ENCODE results near the gene OPCML.
A peak's percentile ranks its signal among the peaks of the same experiment; 100 is the strongest.

The OPCML gene

DNA sequence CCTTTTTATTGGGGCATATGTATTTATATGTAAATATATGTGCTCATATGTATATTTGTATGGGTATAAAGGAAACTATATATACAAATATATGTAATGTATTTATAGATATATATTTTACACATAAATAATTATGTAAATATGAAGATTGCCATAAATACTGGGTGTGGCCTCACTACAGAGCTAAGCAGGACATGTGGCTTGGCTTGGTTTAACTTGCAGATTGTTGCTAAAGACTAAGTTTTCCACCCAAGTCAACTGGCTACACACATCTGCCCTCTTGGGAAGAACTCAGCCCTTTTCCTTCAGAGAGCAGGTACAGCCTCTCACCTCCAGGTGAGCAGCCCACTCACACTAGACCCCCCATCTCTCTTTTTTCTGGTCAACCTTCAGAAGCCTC, 315.5 kb downstream of the OPCML start:
- Mint-ChIP-seq H3K4me3 (no peak overlapping the region), H3K27ac (no peak overlapping the region), H3K9me3 (peaks cover 6% of the 10 kb centered on the region), H3K4me1 (no peaks in the 10 kb centered on the region), H3K36me3 (no peaks in the 10 kb centered on the region)
- ATAC-seq, result no peak
- DNase-seq (ENCODE audit: low spot score in 2 of 2), result no peak

DNA sequence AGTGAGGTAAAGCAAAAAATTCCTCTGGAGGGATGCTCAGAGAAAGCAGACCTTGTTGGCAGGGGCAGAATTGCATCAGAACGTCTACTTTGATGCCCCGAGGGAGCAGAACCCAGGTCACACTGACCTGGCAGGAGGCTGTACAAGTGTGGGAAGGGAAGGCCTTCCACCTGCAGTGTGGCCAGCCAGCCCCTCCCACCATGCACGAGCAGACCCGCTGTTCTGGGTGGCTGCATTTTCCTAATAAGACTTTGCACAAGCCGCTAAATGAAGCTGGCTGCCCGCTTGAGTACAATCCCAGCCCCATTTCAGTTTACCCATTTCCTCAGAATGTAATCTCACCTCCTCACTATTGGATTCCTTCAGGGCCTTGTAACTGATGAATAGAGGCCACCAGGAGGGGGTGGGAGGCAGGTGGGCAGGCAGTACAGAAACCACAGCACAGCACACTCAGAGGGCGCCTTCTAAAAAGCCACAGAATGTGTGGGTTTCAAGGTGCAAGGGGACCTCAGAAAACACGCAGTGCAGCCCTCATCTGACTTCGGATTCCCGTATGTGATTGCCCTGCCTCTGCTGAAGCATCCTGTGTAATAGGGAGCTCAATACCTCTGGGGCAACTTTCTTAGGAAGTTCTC, 316.6 kb downstream of the OPCML start:
- H3K9me3 Mint-ChIP-seq, result peaks cover 6% of the 10 kb centered on the region
- H3K4me1 Mint-ChIP-seq, result no peaks in the 10 kb centered on the region
- H3K4me3 Mint-ChIP-seq, result no peak overlapping the region
- no peak overlapping the region for H3K27ac Mint-ChIP-seq
- DNase-seq (ENCODE audit: low spot score in 2 of 2), result no peak
- ATAC-seq, result no peak
- H3K36me3 Mint-ChIP-seq, result no peaks in the 10 kb centered on the region

DNA sequence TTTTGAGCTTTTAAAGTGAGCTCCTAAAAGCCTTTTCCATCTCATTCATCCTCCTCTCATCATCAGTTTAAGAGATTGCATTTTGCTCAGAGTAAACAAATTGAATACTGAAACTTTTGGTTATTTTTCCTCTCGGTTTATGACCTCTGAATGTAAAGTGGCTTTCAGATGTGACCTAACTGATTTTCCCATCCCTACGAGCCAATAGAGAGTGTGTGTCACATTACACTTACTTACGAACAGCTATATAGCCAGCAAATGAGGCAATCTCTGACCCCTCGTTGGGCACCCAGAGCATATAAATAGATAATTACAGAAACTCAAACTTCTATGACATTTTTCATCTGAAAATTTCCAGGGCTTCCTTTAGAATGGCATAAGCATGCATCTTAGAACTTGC, 317.7 kb downstream of the OPCML start:
- no peaks in the 10 kb centered on the region for H3K4me1 Mint-ChIP-seq

DNA sequence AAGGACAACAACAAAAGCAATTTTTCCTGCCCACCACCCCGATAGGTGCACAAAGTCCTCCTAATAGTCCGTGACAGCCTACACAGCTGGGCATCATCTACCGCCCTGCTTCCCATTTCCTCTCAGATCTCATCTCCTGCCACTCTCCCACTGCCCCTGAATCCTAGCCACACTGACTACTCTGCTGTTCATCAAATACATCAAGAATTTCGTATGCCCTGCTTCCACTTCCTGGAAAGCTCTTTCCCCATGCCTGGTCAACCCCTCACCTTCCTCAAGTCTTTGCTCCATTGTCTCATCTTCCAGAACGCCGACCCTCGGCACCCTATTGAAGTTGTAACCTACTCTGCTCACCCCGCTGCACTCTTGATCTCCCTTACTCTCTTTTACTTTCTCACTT, 320.1 kb downstream of the OPCML start:
- Mint-ChIP-seq H3K9me3 (peaks cover 4% of the 10 kb centered on the region), H3K36me3 (no peaks in the 10 kb centered on the region), H3K27ac (no peak overlapping the region), H3K4me3 (no peak overlapping the region), H3K4me1 (no peaks in the 10 kb centered on the region)
- ATAC-seq (no peak), DNase-seq (ENCODE audit: low spot score in 2 of 2) (no peak)

More for the DNA sequence above, 317.7 kb downstream of the OPCML start:
- Mint-ChIP-seq H3K27ac (no peak overlapping the region), H3K36me3 (no peaks in the 10 kb centered on the region), H3K9me3 (peaks cover 6% of the 10 kb centered on the region), H3K4me3 (no peak overlapping the region)
- DNase-seq (ENCODE audit: low spot score in 2 of 2) (no peak), ATAC-seq (no peak)

DNA sequence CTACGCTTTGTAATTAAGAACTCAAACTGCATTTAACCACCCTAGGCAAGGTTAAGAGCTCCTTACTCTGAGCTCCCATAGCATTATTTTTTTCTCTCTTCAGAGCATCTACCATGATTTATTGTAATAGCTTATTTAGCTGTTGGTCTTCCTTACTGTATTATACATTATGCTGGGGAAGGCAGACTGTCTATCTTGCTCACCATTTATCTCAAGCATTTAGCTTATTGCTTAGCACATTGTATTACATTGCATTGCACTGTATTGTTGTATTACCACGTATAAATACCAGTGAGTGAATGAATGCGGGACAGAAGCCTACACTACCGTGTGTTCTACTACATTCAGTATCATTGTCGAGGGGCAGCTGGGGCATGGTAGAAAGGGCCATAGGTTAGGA, 324.3 kb downstream of the OPCML start:
- Mint-ChIP-seq H3K36me3 (no peaks in the 10 kb centered on the region), H3K4me3 (no peak overlapping the region), H3K27ac (no peak overlapping the region), H3K4me1 (no peaks in the 10 kb centered on the region), H3K9me3 (peaks cover 4% of the 10 kb centered on the region)
- DNase-seq (ENCODE audit: low spot score in 2 of 2) (no peak), ATAC-seq (no peak)

DNA sequence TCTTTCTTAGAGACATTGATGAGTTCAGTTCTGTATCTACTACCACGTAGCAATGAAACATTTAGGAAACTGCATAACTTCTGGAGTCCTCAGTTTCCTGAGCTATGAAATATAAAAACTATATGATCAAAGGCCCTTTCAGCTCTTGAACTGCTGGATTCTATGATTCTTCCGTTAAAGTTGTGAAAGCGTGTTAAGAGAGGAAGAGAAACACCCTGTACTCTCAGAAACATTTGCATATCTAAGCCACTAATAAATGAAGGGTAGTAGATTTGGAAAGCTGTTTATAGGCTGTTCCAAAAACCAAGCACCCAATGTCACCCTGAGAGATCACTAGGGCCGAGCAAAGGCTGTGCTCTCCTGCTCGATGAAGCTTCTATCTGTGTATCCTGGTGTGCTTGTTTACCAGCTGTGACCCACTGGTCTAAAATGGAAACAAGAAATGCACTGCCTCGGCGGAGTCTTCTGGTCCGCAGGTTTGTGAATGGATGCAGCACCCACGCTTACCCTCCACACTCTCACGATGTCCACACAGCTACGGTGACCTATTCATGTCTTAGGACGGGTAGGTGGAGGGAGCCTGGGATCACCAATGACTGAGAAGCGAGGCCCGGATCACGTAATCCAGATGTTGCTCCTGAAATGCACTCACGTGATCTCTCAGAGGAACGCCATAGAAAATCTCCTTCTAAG, 325.8 kb downstream of the OPCML start:
- no peaks in the 10 kb centered on the region for H3K4me1 Mint-ChIP-seq
- no peak overlapping the region for H3K4me3 Mint-ChIP-seq
- no peaks in the 10 kb centered on the region for H3K36me3 Mint-ChIP-seq
- DNase-seq (ENCODE audit: low spot score in 2 of 2) (no peak), ATAC-seq (no peak)
- no peak overlapping the region for H3K27ac Mint-ChIP-seq
- H3K9me3 Mint-ChIP-seq, result no peaks in the 10 kb centered on the region

DNA sequence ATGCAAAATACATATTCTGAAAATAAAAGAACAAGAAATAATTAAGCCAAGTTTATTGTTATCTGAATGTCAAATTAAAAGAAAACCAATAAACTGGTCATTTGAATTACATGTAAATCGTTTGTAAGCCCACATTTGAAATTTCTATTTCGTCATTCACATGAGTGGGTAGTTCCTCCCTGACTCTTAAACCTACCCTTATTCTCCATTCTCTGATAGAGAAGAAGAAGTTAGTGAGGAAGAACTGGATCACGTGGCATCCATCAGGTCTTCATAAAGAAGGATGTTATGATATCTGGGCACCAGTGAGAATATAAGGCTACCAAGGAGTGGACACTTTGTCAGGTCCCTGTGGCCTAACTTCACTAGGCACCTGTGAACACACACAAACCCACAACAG, 328.1 kb downstream of the OPCML start:
- no peak for DNase-seq (ENCODE audit: low spot score in 2 of 2)
- Mint-ChIP-seq H3K27ac (no peak overlapping the region), H3K4me1 (no peaks in the 10 kb centered on the region), H3K4me3 (no peak overlapping the region), H3K36me3 (no peaks in the 10 kb centered on the region), H3K9me3 (no peaks in the 10 kb centered on the region)
- ATAC-seq, result no peak

DNA sequence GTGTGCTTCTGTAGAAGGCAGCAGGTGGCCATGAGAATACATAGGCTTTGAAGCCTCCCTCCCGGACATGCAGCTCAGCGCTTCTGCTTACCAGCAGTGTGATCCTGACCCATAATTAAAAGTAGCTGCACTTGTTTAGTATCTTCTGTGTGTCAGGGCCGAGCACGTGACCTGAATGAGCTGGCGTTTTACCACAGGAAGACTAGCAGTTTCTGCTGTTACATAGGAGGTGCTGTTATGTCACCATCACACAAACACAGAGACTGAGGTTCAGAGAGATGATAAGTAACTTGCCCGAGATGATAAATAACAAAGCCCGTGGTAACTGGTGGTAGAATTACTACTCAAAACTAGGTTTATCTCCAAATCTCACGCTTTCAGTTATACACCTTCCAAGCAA, 329.5 kb downstream of the OPCML start:
- Mint-ChIP-seq H3K27ac (no peak overlapping the region), H3K4me1 (no peaks in the 10 kb centered on the region), H3K9me3 (no peaks in the 10 kb centered on the region), H3K4me3 (no peak overlapping the region), H3K36me3 (no peaks in the 10 kb centered on the region)
- DNase-seq (ENCODE audit: low spot score in 2 of 2) (no peak), ATAC-seq (peak; percentile 21)

DNA sequence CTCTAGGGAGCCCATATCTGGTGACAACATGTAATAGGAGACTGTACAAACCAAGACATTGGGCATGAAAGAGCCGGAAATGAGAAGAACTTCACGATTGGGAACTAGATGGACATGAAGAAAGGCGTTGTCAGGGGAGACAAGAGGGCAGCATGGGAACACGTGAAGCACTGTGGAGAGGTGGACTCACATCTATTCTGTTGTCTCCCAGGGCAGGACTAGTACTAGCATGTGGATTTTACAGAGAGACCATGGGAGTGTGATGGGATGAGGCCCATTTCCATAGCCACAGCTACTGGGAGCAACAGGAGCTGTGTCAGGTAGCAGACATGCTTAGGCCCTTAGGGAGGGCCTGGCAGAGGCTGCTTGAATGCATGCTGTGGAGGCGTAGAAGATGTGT, 333.9 kb downstream of the OPCML start:
- H3K9me3 Mint-ChIP-seq, result peaks cover 3% of the 10 kb centered on the region
- no peak overlapping the region for H3K27ac Mint-ChIP-seq
- DNase-seq (ENCODE audit: low spot score in 2 of 2) (no peak), ATAC-seq (no peak)
- H3K4me1 Mint-ChIP-seq, result no peaks in the 10 kb centered on the region
- H3K36me3 Mint-ChIP-seq, result no peaks in the 10 kb centered on the region
- no peak overlapping the region for H3K4me3 Mint-ChIP-seq

DNA sequence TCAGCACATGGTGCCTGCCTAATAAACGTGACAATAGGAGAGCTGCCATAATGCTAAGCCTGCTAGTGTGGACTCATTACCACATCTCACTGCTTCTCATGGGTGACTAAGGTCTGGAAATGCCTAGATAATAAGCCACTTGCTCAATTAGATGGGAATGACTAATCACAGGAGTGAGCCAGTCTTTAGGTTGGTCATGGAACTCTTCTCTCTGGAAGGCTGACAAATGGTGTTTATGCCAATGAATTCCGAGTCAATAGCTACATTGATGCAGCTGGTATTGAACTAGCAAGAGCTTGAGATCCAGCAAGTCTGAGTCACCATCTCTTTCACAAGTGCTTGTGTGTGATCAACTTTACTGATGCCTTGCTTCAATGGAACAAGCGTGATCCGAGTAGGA, 334.9 kb downstream of the OPCML start:
- Mint-ChIP-seq H3K4me1 (no peaks in the 10 kb centered on the region), H3K4me3 (no peak overlapping the region), H3K27ac (no peak overlapping the region), H3K9me3 (peaks cover 3% of the 10 kb centered on the region), H3K36me3 (no peaks in the 10 kb centered on the region)
- DNase-seq (ENCODE audit: low spot score in 2 of 2) (no peak), ATAC-seq (no peak)

DNA sequence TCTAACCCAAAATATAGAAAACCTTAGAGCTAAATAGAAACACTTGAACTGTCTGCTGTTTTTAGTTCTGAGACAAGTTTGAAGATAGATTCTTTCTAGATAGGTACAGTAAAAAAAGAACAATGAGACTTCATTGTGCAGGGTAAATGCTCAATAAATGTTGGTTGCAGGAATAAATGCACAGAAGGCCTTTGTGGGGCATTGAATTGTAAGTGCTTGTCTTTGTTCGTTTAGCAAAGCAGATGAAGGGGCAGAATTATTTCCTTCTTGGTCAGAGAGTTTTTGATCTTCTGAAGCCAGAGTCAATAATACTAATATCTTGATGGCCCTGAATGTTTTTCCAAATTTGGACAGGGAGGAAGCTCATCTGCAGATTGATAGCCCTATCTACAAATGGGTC, 340.4 kb downstream of the OPCML start:
- no peak overlapping the region for H3K27ac Mint-ChIP-seq
- DNase-seq (ENCODE audit: low spot score in 2 of 2) (no peak), ATAC-seq (no peak)
- H3K4me3 Mint-ChIP-seq, result no peak overlapping the region
- H3K4me1 Mint-ChIP-seq, result no peaks in the 10 kb centered on the region
- H3K36me3 Mint-ChIP-seq, result no peaks in the 10 kb centered on the region
- peaks cover 6% of the 10 kb centered on the region for H3K9me3 Mint-ChIP-seq

DNA sequence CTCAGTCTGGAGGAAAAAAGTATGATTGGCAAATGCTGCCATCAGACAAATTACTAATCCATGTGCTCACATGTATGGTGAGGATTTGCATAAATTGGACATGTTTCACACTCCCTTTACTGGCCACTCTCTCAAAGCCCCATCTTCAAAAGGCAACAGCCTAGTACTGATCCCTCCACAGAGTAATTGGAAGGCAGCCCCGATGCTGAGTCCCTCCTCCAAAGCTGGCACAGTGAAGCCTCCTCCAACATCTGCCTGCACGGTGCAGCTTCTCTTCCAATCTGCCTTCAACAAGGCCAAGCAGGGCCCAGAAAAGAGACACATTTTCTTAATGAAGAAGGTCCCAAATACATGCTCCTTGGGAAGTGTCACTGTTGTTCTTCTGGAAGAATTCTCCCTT, 350.6 kb downstream of the OPCML start:
- DNase-seq (ENCODE audit: low spot score in 2 of 2) (no peak), ATAC-seq (no peak)
- no peak overlapping the region for H3K27ac Mint-ChIP-seq
- no peaks in the 10 kb centered on the region for H3K36me3 Mint-ChIP-seq
- H3K4me1 Mint-ChIP-seq, result no peaks in the 10 kb centered on the region
- H3K9me3 Mint-ChIP-seq, result peaks cover 3% of the 10 kb centered on the region
- no peak overlapping the region for H3K4me3 Mint-ChIP-seq

DNA sequence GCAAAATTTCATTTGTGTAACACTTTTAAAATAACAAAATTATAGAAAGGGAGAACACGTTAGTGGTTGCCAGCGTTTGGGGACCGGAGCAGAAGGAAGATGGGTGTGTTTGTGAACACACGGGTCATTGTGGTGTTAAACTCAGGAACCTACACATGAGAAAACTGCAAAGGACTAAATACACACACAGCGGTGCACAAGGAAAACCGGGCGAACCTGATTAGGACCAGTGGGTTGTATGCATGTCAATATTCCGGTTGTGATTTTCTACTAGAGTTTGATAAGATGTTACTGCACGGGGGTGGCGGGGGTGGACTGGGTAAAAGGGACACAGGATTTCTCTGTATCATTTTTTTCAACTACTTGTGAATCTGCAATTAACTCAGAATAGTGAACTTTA, 351.2 kb downstream of the OPCML start:
- Mint-ChIP-seq H3K4me1 (no peaks in the 10 kb centered on the region), H3K36me3 (no peaks in the 10 kb centered on the region)
- ATAC-seq, result no peak

DNA sequence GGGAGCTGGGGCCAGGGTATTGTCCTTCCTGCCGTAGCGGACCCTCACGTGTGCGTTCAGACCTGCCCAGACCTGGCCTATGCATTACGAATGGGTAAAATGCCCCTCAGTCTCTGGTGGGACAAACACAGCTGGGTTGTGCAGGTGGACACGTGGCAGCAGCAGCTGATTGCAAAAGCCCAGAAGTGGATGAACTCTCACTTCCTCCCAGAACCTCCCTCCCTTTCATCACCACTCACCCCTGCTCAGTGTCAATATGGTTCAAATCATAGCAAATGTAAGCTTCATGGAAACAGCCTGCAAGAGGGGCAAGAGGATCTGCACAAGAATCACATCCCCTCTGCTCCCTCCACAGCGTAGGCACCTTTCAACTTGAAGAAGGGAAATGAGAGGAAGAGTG, 352.1 kb downstream of the OPCML start:
- ATAC-seq (no peak), DNase-seq (ENCODE audit: low spot score in 2 of 2) (no peak)
- Mint-ChIP-seq H3K4me3 (no peak overlapping the region), H3K4me1 (no peaks in the 10 kb centered on the region), H3K27ac (no peak overlapping the region), H3K9me3 (peaks cover 4% of the 10 kb centered on the region), H3K36me3 (no peaks in the 10 kb centered on the region)

More for the DNA sequence above, 351.2 kb downstream of the OPCML start:
- H3K4me3 Mint-ChIP-seq, result no peak overlapping the region
- H3K27ac Mint-ChIP-seq, result no peak overlapping the region
- peaks cover 3% of the 10 kb centered on the region for H3K9me3 Mint-ChIP-seq
- DNase-seq (ENCODE audit: low spot score in 2 of 2), result no peak

DNA sequence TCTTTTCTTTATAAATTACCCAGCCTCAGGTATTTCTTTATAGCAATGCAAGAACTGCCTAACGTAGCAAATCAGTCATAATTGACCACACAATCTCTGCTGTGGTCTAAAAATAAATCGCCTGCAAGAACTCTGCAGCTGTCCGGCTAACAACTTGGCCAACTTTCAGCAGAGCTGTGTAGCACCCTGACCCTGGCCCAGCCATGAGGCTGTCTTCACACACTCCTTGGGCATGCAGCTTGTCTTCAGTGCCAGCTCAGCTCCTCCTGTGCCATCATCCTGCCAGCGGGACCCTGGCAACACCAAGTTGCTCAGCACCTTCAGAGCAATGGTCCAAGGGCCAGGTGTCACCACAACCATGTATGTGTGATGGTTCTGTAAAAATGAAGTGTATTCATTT, 355.6 kb downstream of the OPCML start:
- no peaks in the 10 kb centered on the region for H3K4me1 Mint-ChIP-seq
- DNase-seq (ENCODE audit: low spot score in 2 of 2), result no peak
- no peaks in the 10 kb centered on the region for H3K36me3 Mint-ChIP-seq
- no peak overlapping the region for H3K27ac Mint-ChIP-seq
- H3K9me3 Mint-ChIP-seq, result peaks cover 4% of the 10 kb centered on the region
- no peak overlapping the region for H3K4me3 Mint-ChIP-seq
- ATAC-seq, result no peak

DNA sequence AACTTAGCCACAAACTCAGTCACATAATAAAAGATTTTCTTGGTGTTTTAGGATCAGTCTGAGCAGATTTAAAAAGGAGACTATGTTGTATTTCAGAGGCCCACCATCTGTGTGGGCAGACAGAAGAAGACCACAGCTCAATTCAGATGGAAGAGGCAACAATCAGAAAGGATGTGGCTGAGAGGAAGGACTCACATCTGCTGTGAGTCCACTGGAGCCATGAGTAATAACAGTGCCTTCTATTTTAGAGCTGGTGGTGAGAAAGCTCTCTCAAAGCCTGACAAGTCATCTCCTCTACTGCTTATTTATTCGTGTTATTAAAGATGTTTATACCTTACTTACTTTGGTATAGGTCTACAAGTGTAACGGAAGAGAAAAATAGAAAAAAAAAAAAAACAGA, 357.2 kb downstream of the OPCML start:
- Mint-ChIP-seq H3K36me3 (no peaks in the 10 kb centered on the region), H3K9me3 (peaks cover 4% of the 10 kb centered on the region), H3K27ac (no peak overlapping the region), H3K4me1 (no peaks in the 10 kb centered on the region), H3K4me3 (no peak overlapping the region)
- ATAC-seq (no peak), DNase-seq (ENCODE audit: low spot score in 2 of 2) (no peak)

All from stimulated activated effector memory CD8-positive, alpha-beta T cell treated with anti-CD3 and anti-CD28 coated beads, Interleukin-12 subunit alpha, Interleukin-12 subunit beta, amount 100 ng/mL, for 72 hours (primary cell).